HG03565 (cell line): ENCODE data around the gene SEMA4F.
"Not testable (repeated sequence)": the region's sequence is repeated elsewhere in the genome, so short reads cannot be mapped to it uniquely, and the experiment has no call there.

Experiments used
- ATAC-seq: cut with Tn5 transposase; IDR thresholded peaks from one replicate; pipeline ENCODE4 v1.9.1; 2021; ENCODE audit warnings: mild to moderate bottlenecking, moderate library complexity; ENCODE audit not compliant: unreplicated experiment

Gene SEMA4F, protein sequence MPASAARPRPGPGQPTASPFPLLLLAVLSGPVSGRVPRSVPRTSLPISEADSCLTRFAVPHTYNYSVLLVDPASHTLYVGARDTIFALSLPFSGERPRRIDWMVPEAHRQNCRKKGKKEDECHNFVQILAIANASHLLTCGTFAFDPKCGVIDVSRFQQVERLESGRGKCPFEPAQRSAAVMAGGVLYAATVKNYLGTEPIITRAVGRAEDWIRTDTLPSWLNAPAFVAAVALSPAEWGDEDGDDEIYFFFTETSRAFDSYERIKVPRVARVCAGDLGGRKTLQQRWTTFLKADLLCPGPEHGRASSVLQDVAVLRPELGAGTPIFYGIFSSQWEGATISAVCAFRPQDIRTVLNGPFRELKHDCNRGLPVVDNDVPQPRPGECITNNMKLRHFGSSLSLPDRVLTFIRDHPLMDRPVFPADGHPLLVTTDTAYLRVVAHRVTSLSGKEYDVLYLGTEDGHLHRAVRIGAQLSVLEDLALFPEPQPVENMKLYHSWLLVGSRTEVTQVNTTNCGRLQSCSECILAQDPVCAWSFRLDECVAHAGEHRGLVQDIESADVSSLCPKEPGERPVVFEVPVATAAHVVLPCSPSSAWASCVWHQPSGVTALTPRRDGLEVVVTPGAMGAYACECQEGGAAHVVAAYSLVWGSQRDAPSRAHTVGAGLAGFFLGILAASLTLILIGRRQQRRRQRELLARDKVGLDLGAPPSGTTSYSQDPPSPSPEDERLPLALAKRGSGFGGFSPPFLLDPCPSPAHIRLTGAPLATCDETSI

GRCh38 chr2:74653985-74654882 is at the start of gene SEMA4F:
Gene SEMA4F (plus strand): TSS chr2:74654247. CDS start chr2:74654377, 130 bp downstream.
- ATAC-seq: peak; percentile 98

DNA sequence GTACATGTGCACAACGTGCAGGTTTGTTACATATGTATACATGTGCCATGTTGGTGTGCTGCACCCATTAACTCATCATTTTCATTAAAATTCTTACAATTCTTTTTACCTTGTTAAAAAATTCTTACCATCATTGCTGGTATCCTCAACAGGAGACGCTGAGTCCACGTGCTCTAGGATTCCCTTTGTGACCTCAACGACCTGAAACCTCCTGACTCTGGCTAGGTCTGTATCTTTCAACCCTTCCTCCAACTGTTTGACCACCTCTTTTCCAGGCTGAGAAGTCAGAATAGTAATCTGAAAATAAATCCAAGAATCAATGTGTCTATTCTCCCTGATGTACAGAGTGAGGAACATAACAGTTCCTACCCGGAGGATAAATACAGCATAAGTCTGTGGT is 47.1 kb upstream of the SEMA4F start:
- ATAC-seq: no peak

GRCh38 chr2:74617122-74617521 is 36.9 kb upstream of the SEMA4F start:
- no peak for ATAC-seq

GRCh38 chr2:74618410-74619083 is 35.5 kb upstream of the SEMA4F start:
- ATAC-seq: no peak

DNA sequence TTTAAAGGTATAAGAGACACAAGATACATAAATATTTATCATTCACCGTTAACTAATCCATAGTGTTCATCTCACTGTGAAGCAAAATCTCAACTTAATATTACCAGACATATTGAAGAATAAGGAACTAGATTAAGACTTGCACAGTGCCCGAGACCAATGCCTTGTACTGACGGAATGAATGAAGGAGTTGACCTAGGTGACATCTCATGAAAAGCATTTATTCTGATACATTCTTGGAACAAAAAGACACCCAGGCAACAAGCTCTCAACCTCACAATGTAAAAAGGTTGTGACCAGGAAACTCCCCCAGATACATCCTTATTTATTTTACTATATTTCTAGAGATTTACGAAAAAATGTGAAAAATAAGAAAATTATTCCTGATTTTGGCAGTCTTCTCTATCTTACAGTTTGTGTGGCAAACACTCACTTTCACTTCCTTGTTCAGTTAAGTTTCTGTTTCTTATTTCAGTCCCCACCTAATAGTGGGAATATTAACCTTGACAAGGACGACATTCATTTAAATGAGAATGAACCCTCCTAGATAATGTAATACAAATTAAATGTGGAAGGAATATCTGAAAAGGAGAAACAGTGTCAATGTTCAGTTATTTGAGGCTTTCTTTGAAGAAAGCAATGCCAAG is 34.3 kb upstream of the SEMA4F start:
- no peak for ATAC-seq

DNA sequence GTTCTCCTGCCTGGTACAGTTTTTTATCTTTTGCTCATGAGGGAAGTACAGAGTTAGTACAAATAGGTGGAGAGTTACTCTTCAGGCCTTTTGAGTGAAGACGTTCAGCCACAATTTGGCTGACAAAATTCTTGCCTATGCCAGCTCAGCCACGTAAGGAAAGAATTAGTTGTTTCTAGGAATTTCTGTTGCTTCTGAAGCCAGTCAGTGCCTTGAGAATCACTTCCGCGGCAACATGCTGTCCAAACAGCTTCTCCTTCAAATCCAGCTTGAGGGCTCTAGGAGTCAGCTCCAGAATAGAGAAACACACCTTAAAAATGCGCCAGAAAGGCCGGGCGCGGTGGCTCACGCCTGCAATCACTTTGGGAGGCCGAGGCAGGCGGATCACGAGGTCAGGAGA is 33.4 kb upstream of the SEMA4F start:
- no peak for ATAC-seq

GRCh38 chr2:74625658-74626425 is 28.2 kb upstream of the SEMA4F start:
- ATAC-seq: no peak

DNA sequence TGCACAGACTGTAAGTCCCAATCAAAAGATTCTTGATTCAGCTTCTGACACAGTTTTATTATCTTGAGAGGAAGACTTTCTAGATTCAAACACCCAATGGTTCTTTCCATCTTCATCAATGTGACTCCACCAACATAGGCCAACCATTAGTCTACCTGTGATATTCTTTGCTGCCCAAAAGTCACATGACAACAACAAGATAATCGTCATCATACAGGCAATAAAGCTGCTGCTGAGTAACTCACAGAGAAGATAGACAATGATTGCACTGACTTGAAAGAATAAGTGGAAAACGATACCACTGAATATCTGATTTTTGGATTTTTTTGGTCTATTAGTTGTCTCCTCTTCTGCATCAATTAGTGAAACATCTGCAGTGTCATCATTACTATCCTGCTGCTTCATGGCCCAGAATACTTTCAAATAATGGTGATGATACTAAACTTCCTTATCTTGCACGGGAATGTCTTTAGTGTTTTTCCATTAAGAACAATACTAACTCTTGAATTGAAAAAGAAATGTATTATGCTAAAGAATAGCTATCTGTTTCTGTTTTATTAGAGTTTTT is 25.4 kb upstream of the SEMA4F start:
- ATAC-seq: no peak

DNA sequence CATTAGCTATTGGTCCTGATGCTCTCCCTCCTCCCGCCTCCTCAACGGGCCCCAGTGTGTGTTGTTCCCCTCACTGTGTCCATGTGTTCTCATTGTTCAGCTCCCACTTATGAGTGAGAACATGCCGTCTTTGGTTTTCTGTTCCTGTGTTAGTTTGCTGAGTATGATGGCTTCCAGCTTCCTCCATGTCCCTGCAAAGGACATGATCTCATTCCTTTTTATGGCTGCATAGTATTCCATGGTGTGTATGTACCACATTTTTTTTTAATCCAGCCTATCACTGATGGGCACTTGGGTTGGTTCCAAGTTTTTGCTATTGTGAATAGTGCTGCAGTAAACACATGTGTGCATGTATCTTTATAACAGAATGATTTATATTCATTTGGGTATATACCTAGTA is 23.6 kb upstream of the SEMA4F start:
- not testable (repeated sequence) for ATAC-seq

- no peak for ATAC-seq
These were observed 21.7 kb upstream of the SEMA4F start for GRCh38 chr2:74632209-74632938.

GRCh38 chr2:74632939-74633312 is 21.1 kb upstream of the SEMA4F start:
- ATAC-seq: no peak

- no peak for ATAC-seq
These were observed 14.5 kb upstream of the SEMA4F start for GRCh38 chr2:74639550-74639949.

- ATAC-seq: no peak
These were observed 8.7 kb upstream of the SEMA4F start for GRCh38 chr2:74645344-74645743.

DNA sequence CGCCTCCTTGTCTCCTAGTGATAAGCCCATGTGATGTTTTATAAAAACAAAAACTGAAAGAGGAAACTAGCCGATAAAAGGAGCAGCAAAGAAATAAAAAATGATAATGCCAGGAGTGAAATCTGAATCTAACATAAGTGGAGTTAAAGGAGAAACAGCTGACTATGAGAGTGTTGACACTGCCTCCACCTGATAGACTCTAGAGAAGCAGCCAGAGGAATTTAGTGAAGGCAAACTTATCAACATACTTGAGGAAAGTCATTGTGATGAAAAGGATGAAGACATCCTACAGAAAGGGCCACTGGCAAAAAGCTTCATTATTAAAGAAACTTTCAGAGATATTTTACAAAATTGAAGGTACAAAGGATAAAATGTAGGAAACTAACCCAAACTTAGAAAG is 7.8 kb upstream of the SEMA4F start:
- no peak for ATAC-seq

GRCh38 chr2:74646834-74647482 is 7.1 kb upstream of the SEMA4F start:
- no peak for ATAC-seq

- no peak for ATAC-seq
These were observed 6.0 kb upstream of the SEMA4F start, which contains the start of gene M1AP for GRCh38 chr2:74648009-74648443. Gene M1AP (minus strand): TSS chr2:74648330. CDS start chr2:74640275, 8,055 bp downstream.

GRCh38 chr2:74653589-74653984 is 460 bp upstream of the SEMA4F start:
- ATAC-seq: no peak

- ATAC-seq: no peak
These were observed 1.5 kb downstream of the SEMA4F start for GRCh38 chr2:74655579-74655978.
